ENCODE measurements around the gene OR1F1. TPM values are rescaled to one million over a fixed set of nuclear protein-coding genes. Genes with fewer than 3 reads are reported as not detected.

OR1F1 gene
- total and polyA plus RNA-seq, 9 of the 15 experiments (the other 6 are each of a cell fraction or from before 2014, with no cell fraction given) = 0.15 to 0.61 (median 0.35) TPM; not detected in 3

GRCh38 chr16:3188925-3189825, 1.2 kb downstream of the OR1F1 start (continued):
- TF ChIP-seq RBFOX2 (IDR thresholded peaks at IDR 0.05; ENCODE audit: low read depth, low read length) (peak; percentile 73), PTRF (tag; IDR thresholded peaks at IDR 0.05) (no peak), SRSF9 (IDR thresholded peaks at IDR 0.05; ENCODE audit: borderline replicate concordance, low read depth, low read length) (no peak), U2AF2 (optimal IDR thresholded peaks at IDR 0.05; ENCODE audit: low read depth, low read length) (no peak), JUND (IDR thresholded peaks at IDR 0.05; ENCODE audit: borderline replicate concordance, low read depth, low read length) (peak; percentile 6; the same call in 1 of the 2 replicates), JUND (tag; IDR thresholded peaks at IDR 0.05; ENCODE audit: borderline replicate concordance, low read depth, low read length) (no peak), SP1 (CRISPR knock-in tag; IDR thresholded peaks at IDR 0.05) (peak; percentile 48; the same call in 1 of the 2 replicates), BRD4 (IDR thresholded peaks at IDR 0.05) (peak; percentile 84; the same call in 1 of the 2 replicates), RNF2 (IDR thresholded peaks at IDR 0.05) (peak; percentile 46; the same call in 1 of the 2 replicates), USF1 (CRISPR knock-in tag; IDR thresholded peaks at IDR 0.05) (peak; percentile 56), TCF3 (CRISPR knock-in tag; IDR thresholded peaks at IDR 0.05) (no peak), CBFA2T3 (IDR thresholded peaks at IDR 0.05) (no peak), BHLHE40 (IDR thresholded peaks at IDR 0.05; ENCODE audit: low read length) (0 out of 2 replicates have a peak, but pooled peaks have one; percentile 11), ZNF75A (CRISPR knock-in tag; IDR thresholded peaks at IDR 0.05) (no peak), DEAF1 (CRISPR knock-in tag; IDR thresholded peaks at IDR 0.05) (no peak), BCOR (IDR thresholded peaks at IDR 0.05) (0 out of 2 replicates have a peak, but pooled peaks have one; percentile 62), SPI1 (IDR thresholded peaks at IDR 0.05; ENCODE audit: borderline replicate concordance, low read depth, low read length) (no peak), POLR2H (tag; IDR thresholded peaks at IDR 0.05; ENCODE audit: low read depth) (peak; percentile 99), MAFF (IDR thresholded peaks at IDR 0.05; ENCODE audit: low read length) (no peak), MTA3 (IDR thresholded peaks at IDR 0.05; ENCODE audit: borderline replicate concordance) (0 out of 2 replicates have a peak, but pooled peaks have one; percentile 26), KAT7 (CRISPR knock-in tag; IDR thresholded peaks at IDR 0.05; ENCODE audit: borderline replicate concordance) (0 out of 2 replicates have a peak, but pooled peaks have one; percentile 49), TOE1 (IDR thresholded peaks at IDR 0.05; ENCODE audit: borderline replicate concordance) (0 out of 2 replicates have a peak, but pooled peaks have one; percentile 3), TOE1 (CRISPR knock-in tag; IDR thresholded peaks at IDR 0.05; ENCODE audit: borderline replicate concordance, low read depth) (0 out of 2 replicates have a peak, but pooled peaks have one; percentile 28), PREB (CRISPR knock-in tag; IDR thresholded peaks at IDR 0.05) (no peak)
